Omental fat pad (tissue), 4 donors: ENCODE results near the gene GALP. TPM values are rescaled to one million over a fixed set of nuclear protein-coding genes. Genes with fewer than 3 reads are reported as not detected.
A peak's percentile ranks its signal among the peaks of the same experiment; 100 is the strongest.

Experiments used
- ATAC-seq: fragments of 150-250 bp; one replicate; pipeline ENCODE4 v1.9.1; 2016; ENCODE audit warnings: mild to moderate bottlenecking, moderate library complexity; ENCODE audit not compliant: low FRiP score
- DNase-seq: peaks from one replicate; pipeline ENCODE4 v3.0.0-alpha.2; 2019; ENCODE audit warnings: low spot score
- CTCF ChIP-seq, 3 donors: fragments of 450-650 bp; IDR thresholded peaks; one replicate each; pipeline ENCODE4 v1.5.1; 2016 to 2017; ENCODE audit warnings: antibody characterized with exemption in 3 of 3, mild to moderate bottlenecking in 3 of 3, moderate library complexity in 2 of 3
- total RNA-seq, 4 donors: library from RNA; depleted of rRNA; stranded (reverse); fragments of >200 nt; gene quantifications; one replicate each; pipeline ENCODE4 v1.1.0, GENCODE V29; 2016

Gene GALP
- total RNA-seq, 4 donors from 2014 or later = not detected

GRCh38 chr19:56136362-56136761 is 39.4 kb upstream of the GALP start:
- DNase-seq = no peak
- TF ChIP-seq CTCF (IDR thresholded peaks at IDR 0.05) = no peak
- ATAC-seq = no peak

GRCh38 chr19:56137405-56137804 is 38.4 kb upstream of the GALP start:
- no peak for ATAC-seq
- no peak for DNase-seq
- TF ChIP-seq CTCF (IDR thresholded peaks at IDR 0.05) = no peak

- TF ChIP-seq CTCF (IDR thresholded peaks at IDR 0.05) = no peak
- ATAC-seq (no peak), DNase-seq (no peak)
These were observed 37.7 kb upstream of the GALP start for GRCh38 chr19:56138069-56138468.

- DNase-seq (no peak), ATAC-seq (no peak)
These were observed 35.8 kb upstream of the GALP start for GRCh38 chr19:56139847-56140582.

GRCh38 chr19:56140583-56141416 is 35.0 kb upstream of the GALP start, which contains the start of gene ZNF444:
Gene ZNF444, plus strand, starts transcription at chr19:56141287. Its CDS starts 5,625 bp downstream, at chr19:56146912.
- peak; percentile 94 for DNase-seq
- ATAC-seq = peak; percentile 99
- TF ChIP-seq CTCF (IDR thresholded peaks at IDR 0.05) = no peak

More at GRCh38 chr19:56139847-56140582, 35.8 kb upstream of the GALP start:
- no peak for TF ChIP-seq CTCF (IDR thresholded peaks at IDR 0.05)

GRCh38 chr19:56141417-56141993 is 34.3 kb upstream of the GALP start:
- TF ChIP-seq CTCF (IDR thresholded peaks at IDR 0.05) = no peak
- ATAC-seq (no peak), DNase-seq (no peak)
